ENCODE results near the gene YWHAG. TPM values are rescaled to one million over a fixed set of nuclear protein-coding genes. Genes with fewer than 3 reads are reported as not detected.
"Not testable (repeated sequence)": the region's sequence is repeated elsewhere in the genome, so short reads cannot be mapped to it uniquely, and the experiment has no call there.

The YWHAG gene
- polyA plus RNA-seq, 6 donors from 2014 or later: 0.40 to 2.8 (median 2.2) TPM

GRCh38 chr7:76317782-76318487, 40.9 kb downstream of the YWHAG start:
- peak overlapping the region; percentile 79 to 99 (median 95) for H3K4me3 Mint-ChIP-seq
- ATAC-seq (ENCODE audit: low read depth in 2 of 2) (peak; percentile 94 to 96), DNase-seq (peak; percentile 95)
- H3K27me3 Mint-ChIP-seq: no peaks in the 10 kb centered on the region
- H3K27ac Mint-ChIP-seq: peak overlapping the region in 5 of 6 donors; percentile 58 to 97 (median 93)
- no peaks in the 10 kb centered on the region for H3K9me3 Mint-ChIP-seq
- H3K4me1 Mint-ChIP-seq: peaks cover 15 to 34% (median 27%) of the 10 kb centered on the region in 3 donors
- H3K36me3 Mint-ChIP-seq: no peaks in the 10 kb centered on the region

- no peaks in the 10 kb centered on the region for H3K27me3 Mint-ChIP-seq
- H3K9me3 Mint-ChIP-seq: no peaks in the 10 kb centered on the region
- no peaks in the 10 kb centered on the region for H3K36me3 Mint-ChIP-seq
- H3K4me3 Mint-ChIP-seq: peak overlapping the region; percentile 79 to 99 (median 95)
- H3K4me1 Mint-ChIP-seq: peaks cover 15 to 34% (median 29%) of the 10 kb centered on the region in 3 donors
- ATAC-seq (ENCODE audit: low read depth in 2 of 2) (no peak), DNase-seq (no peak)
- peak overlapping the region in 5 of 6 donors; percentile 58 to 97 (median 93) for H3K27ac Mint-ChIP-seq
Observed at GRCh38 chr7:76316984-76317781, 41.6 kb downstream of the YWHAG start.

- no peak overlapping the region for H3K27ac Mint-ChIP-seq
- peaks cover 15 to 34% (median 30%) of the 10 kb centered on the region in 3 donors for H3K4me1 Mint-ChIP-seq
- DNase-seq (no peak), ATAC-seq (ENCODE audit: low read depth in 2 of 2) (no peak)
- H3K9me3 Mint-ChIP-seq: no peaks in the 10 kb centered on the region
- H3K27me3 Mint-ChIP-seq: no peaks in the 10 kb centered on the region
- H3K36me3 Mint-ChIP-seq: no peaks in the 10 kb centered on the region
- H3K4me3 Mint-ChIP-seq: peak overlapping the region in 1 of 8 donors; percentile 42
Observed at GRCh38 chr7:76315364-76315763, 43.4 kb downstream of the YWHAG start.

GRCh38 chr7:76314740-76315139, 44.1 kb downstream of the YWHAG start:
- H3K36me3 Mint-ChIP-seq; H3K27me3 Mint-ChIP-seq; DNase-seq; ATAC-seq (ENCODE audit: low read depth in 2 of 2); H3K9me3 Mint-ChIP-seq: not testable (repeated sequence)
- H3K4me1 Mint-ChIP-seq: peaks cover 15 to 34% (median 30%) of the 10 kb centered on the region in 3 donors
- H3K27ac Mint-ChIP-seq: peak overlapping the region in 1 of 6 donors; percentile 53
- peak overlapping the region in 2 of 8 donors; percentile 6 to 73 for H3K4me3 Mint-ChIP-seq

GRCh38 chr7:76314042-76314721, 44.6 kb downstream of the YWHAG start:
- Mint-ChIP-seq H3K4me3 (peak overlapping the region in 4 of 8 donors; percentile 6 to 73 (median 58)), H3K9me3 (no peaks in the 10 kb centered on the region), H3K27me3 (no peaks in the 10 kb centered on the region), H3K27ac (peak overlapping the region in 3 of 6 donors; percentile 16 to 93 (median 53)), H3K36me3 (no peaks in the 10 kb centered on the region), H3K4me1 (peaks cover 15 to 33% (median 29%) of the 10 kb centered on the region in 3 donors)
- ATAC-seq (ENCODE audit: low read depth in 2 of 2): peak; percentile 34 to 48
- peak; percentile 88 for DNase-seq

- not testable (repeated sequence) for H3K27me3 Mint-ChIP-seq; ATAC-seq (ENCODE audit: low read depth in 2 of 2); H3K4me3 Mint-ChIP-seq; H3K9me3 Mint-ChIP-seq; DNase-seq; H3K27ac Mint-ChIP-seq; H3K36me3 Mint-ChIP-seq
- H3K4me1 Mint-ChIP-seq: peaks cover 3 to 17% (median 10%) of the 10 kb centered on the region in 3 donors
Observed at GRCh38 chr7:76311838-76312237, 47.0 kb downstream of the YWHAG start.

GRCh38 chr7:76310102-76310957, 48.5 kb downstream of the YWHAG start:
- Mint-ChIP-seq H3K36me3 (no peaks in the 10 kb centered on the region), H3K4me3 (no peak overlapping the region), H3K4me1 (peaks cover 3 to 15% (median 7%) of the 10 kb centered on the region in 3 donors), H3K27ac (no peak overlapping the region), H3K9me3 (peaks cover 0 to 5% (median 0%) of the 10 kb centered on the region in 7 donors), H3K27me3 (no peaks in the 10 kb centered on the region)
- DNase-seq (no peak), ATAC-seq (ENCODE audit: low read depth in 2 of 2) (no peak)

GRCh38 chr7:76309341-76310101, 49.3 kb downstream of the YWHAG start:
- peaks cover 3 to 16% (median 5%) of the 10 kb centered on the region in 3 donors for H3K4me1 Mint-ChIP-seq
- ATAC-seq (ENCODE audit: low read depth in 2 of 2); H3K4me3 Mint-ChIP-seq; H3K9me3 Mint-ChIP-seq; H3K36me3 Mint-ChIP-seq; H3K27ac Mint-ChIP-seq; H3K27me3 Mint-ChIP-seq; DNase-seq: not testable (repeated sequence)

GRCh38 chr7:76308874-76309273, 49.9 kb downstream of the YWHAG start:
- H3K27me3 Mint-ChIP-seq; ATAC-seq (ENCODE audit: low read depth in 2 of 2); H3K9me3 Mint-ChIP-seq; DNase-seq; H3K36me3 Mint-ChIP-seq: not testable (repeated sequence)
- Mint-ChIP-seq H3K4me3 (peak overlapping the region in 1 of 8 donors; percentile 63), H3K27ac (peak overlapping the region in 1 of 6 donors; percentile 61), H3K4me1 (peaks cover 0 to 16% (median 7%) of the 10 kb centered on the region in 3 donors)

GRCh38 chr7:76304888-76305375, 53.9 kb downstream of the YWHAG start:
- DNase-seq: no peak
- H3K9me3 Mint-ChIP-seq: peaks cover 0 to 5% (median 0%) of the 10 kb centered on the region in 7 donors

GRCh38 chr7:76303202-76304147, 55.3 kb downstream of the YWHAG start:
- H3K27me3 Mint-ChIP-seq: no peaks in the 10 kb centered on the region
- peak overlapping the region; percentile 84 to 96 (median 93) for H3K4me3 Mint-ChIP-seq
- H3K27ac Mint-ChIP-seq: peak overlapping the region; percentile 44 to 97 (median 87)
- DNase-seq (peak; percentile 67), ATAC-seq (ENCODE audit: low read depth in 2 of 2) (peak; percentile 65 to 71)
- H3K36me3 Mint-ChIP-seq: no peaks in the 10 kb centered on the region
- H3K9me3 Mint-ChIP-seq: peaks cover 0 to 2% (median 0%) of the 10 kb centered on the region in 7 donors
- peaks cover 5 to 31% (median 20%) of the 10 kb centered on the region in 3 donors for H3K4me1 Mint-ChIP-seq

More at GRCh38 chr7:76304888-76305375, 53.9 kb downstream of the YWHAG start:
- Mint-ChIP-seq H3K27ac (peak overlapping the region in 2 of 6 donors; percentile 52 to 84), H3K36me3 (no peaks in the 10 kb centered on the region), H3K4me3 (peak overlapping the region in 3 of 8 donors; percentile 73 to 93 (median 84)), H3K4me1 (peaks cover 5 to 31% (median 20%) of the 10 kb centered on the region in 3 donors), H3K27me3 (no peaks in the 10 kb centered on the region)
- no peak for ATAC-seq (ENCODE audit: low read depth in 2 of 2)

All from naive B cell (primary cell).